Transverse colon (tissue), 4 donors: ENCODE measurements around the gene S100A3. TPM values are rescaled to one million over a fixed set of nuclear protein-coding genes. Genes with fewer than 3 reads are reported as not detected.
A peak's percentile ranks its signal among the peaks of the same experiment; 100 is the strongest.

Experiments used
- DNase-seq: peaks from one replicate; pipeline ENCODE4 v3.0.0-alpha.2; 2019
- H3K27ac ChIP-seq, 4 donors: fragments of 200-600 bp; sonication (generic); 2 replicates each; pipeline ENCODE4 v1.5.1; 2016 to 2018; ENCODE audit warnings: inconsistent platforms in 4 of 4
- H3K27me3 ChIP-seq: fragments of 200-600 bp; sonication (generic); 2 replicates; pipeline ENCODE4 v1.5.1; 2017; ENCODE audit warnings: inconsistent platforms
- H3K36me3 ChIP-seq, 4 donors: fragments of 200-600 bp; sonication (generic); 2 replicates each; pipeline ENCODE4 v1.5.1; 2017 to 2019; ENCODE audit warnings: inconsistent platforms in 4 of 4
- H3K4me1 ChIP-seq, 4 donors: fragments of 200-600 bp; sonication (generic); 2 replicates each; pipeline ENCODE4 v1.5.1; 2017 to 2020; ENCODE audit warnings: inconsistent platforms in 4 of 4
- H3K4me3 ChIP-seq, 4 donors: fragments of 200-600 bp; sonication (generic); 1 replicate in 1 of 4; 2 replicates in 3 of 4; pipeline versions ENCODE4 v1.5.1 to v1.6.1; 2017 to 2019; ENCODE audit warnings: inconsistent platforms in 4 of 4
- H3K9me3 ChIP-seq, 2 donors: fragments of 200-600 bp; sonication (generic); 2 replicates each; pipeline ENCODE4 v1.5.1; 2017 to 2019; ENCODE audit warnings: inconsistent platforms in 2 of 2
- CTCF ChIP-seq, 5 experiments: fragments of 200-600 bp in 3 of 5; fragments of 450-650 bp in 2 of 5; sonication (generic) in 3 of 5; IDR thresholded peaks; 1 replicate in 2 of 5; 2 replicates in 3 of 5; pipeline ENCODE4 v1.5.1; 2016 to 2017; ENCODE audit warnings: antibody characterized with exemption in 5 of 5, inconsistent platforms in 3 of 5, mild to moderate bottlenecking in 2 of 5, moderate library complexity in 1 of 5
- EP300 ChIP-seq: sonication (generic); formaldehyde crosslinking; IDR thresholded peaks from one replicate; pipeline ENCODE4 v1.6.1; 2017; ENCODE audit warnings: antibody characterized with exemption, low read depth
- POLR2A ChIP-seq: fragments of 450-650 bp; IDR thresholded peaks from one replicate; pipeline ENCODE4 v1.6.1; 2016; ENCODE audit warnings: antibody characterized with exemption, mild to moderate bottlenecking, moderate library complexity
- POLR2AphosphoS5 ChIP-seq, 3 donors: sonication (generic); formaldehyde crosslinking; IDR thresholded peaks; one replicate each; pipeline ENCODE4 v1.6.1; 2016; ENCODE audit warnings: antibody characterized with exemption in 3 of 3
- WGBS, 2 donors: methylation state at CpG; one replicate each; pipeline ENCODE4 v1.1.5; 2018; ENCODE audit warnings: low coverage in 1 of 2; 5-methylcytosine and 5-hydroxymethylcytosine counted together
- in situ Hi-C, 4 donors: fragments of 200-750 bp; cut with MboI; loops; one replicate each; pipeline versions ENCODE4 v1.15.0 to v1.15.1; 2017; ENCODE audit warnings: low sequenced_read_pairs in 3 of 4, low pct_ligation_motif_present in 1 of 4, low pct_unique_long_range_greater_than_20kb in 1 of 4
- intact Hi-C: fragments of 100-400 bp; cut with DNase I; formaldehyde crosslinking; loops from one replicate; pipeline ENCODE4 v1.15.1; 2023; ENCODE audit warnings: low total_unique reads
- total RNA-seq, 4 donors: library from RNA; depleted of rRNA; stranded (reverse); fragments of >200 nt; gene quantifications; one replicate each; pipeline ENCODE4 v1.1.0, GENCODE V29; 2016

S100A3 gene
- total RNA-seq, 4 donors from 2014 or later = 0.64 TPM; not detected in 3

DNA sequence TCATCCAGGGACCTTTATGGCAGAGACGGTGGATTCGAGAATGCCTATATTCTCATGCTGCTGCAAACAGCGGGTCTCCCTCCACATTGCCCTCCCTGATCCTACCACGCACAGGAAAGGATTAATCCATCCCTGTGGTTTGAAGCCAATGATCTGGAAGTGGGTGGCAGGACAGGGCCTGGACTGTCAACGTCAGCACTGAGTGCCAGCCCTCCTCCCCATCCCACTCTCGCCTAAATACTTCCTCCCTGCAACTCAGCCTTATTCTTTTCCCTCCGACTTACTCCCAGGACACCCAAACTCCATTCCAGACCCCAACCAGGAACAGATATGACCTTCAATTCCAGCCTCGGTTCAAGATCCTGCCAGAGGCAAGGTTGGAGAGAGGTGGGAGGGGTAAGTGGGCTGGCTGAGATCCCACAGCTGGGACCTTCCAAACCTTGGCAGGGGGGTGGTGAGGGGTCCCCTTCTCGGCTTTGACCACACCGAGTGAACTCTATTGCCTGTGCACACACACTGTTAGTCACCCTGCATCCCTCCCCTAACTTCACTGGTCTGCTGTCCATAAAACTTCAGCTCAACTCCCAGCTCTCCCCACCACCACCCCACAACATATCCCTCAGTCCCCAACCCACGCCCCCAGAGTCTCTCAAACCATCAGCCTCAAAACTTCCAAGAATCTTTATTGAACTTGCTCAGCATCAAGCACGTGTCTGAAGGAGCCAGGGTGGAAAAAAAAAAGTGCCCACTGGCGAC, 5.9 kb downstream of the S100A3 start:
- WGBS, 2 donors = 77 to 100% methylated on average over 1 to 13 of the region's 13 CpGs

DNA sequence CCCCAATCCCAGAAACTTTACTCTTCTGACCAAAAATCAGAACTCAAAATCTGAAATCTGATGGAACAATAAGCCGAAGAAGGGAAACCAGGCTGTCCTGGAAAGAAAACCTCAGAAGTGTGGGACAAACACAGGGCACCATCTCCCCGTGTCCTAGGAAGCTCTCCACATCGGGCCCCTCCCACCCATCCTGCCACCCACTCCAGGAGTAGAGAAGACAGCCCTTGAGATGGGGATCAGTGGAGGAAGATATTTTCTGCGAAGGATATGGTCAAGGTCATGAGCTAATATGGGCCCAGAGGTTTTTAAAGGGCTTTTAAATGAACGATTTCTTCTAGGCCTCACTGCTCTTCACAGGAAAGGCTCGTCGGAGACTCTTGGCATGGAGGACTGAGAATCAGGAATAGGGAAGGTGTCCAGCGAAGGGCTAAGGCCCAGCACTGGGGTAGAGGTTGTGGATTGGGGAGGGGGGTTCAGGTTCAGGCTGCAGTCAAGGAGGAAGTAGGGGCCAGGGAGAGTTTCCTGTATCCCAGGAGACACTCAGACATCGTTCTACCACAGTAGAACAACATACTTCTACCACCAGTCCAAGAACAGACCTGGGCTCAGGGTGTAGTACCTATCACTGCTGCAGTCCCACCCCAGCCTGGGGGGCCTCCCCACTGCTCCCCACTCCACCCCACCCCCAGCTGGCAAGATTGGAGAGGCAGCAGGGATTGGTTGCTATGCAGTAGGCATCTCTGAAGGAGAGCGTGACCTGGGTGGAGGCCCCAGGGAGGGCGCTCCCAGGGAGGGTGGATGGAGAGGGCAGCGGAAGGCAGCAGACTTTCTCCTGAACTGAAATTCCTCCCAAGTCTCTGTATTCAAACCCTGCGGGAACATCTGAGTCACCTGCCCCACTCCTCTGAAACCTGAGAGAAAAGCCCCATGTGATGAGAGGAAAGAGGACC, 7.1 kb downstream of the S100A3 start:
- H3K9me3 ChIP-seq = no peaks in the 10 kb centered on the region
- H3K4me3 ChIP-seq = no peak overlapping the region
- no peaks in the 10 kb centered on the region for H3K27me3 ChIP-seq
- peaks cover 31 to 74% (median 52%) of the 10 kb centered on the region in 4 donors for H3K4me1 ChIP-seq
- TF ChIP-seq CTCF (IDR thresholded peaks at IDR 0.05) (no peak), EP300 (no peak), POLR2A (no peak), POLR2AphosphoS5 (IDR thresholded peaks at IDR 0.05) (no peak)
- in situ Hi-C loops (loop anchor here in 1 of 4 donors (25.0 kb wide), 1 partner anchor 445 kb away; the partner anchor contains the start of genes JTB, RAB13 and RPS27), intact Hi-C loops (no loop called here)
- peak overlapping the region; percentile 16 to 49 (median 33) for H3K27ac ChIP-seq
- no peaks in the 10 kb centered on the region for H3K36me3 ChIP-seq
- DNase-seq = no peak
- 76 to 83% methylated on average over 2 to 12 of the region's 13 CpGs for WGBS, 2 donors

More for the DNA sequence above, 5.9 kb downstream of the S100A3 start:
- peaks cover 34 to 71% (median 46%) of the 10 kb centered on the region in 4 donors for H3K4me1 ChIP-seq
- no peaks in the 10 kb centered on the region for H3K9me3 ChIP-seq
- TF ChIP-seq POLR2A (no peak), POLR2AphosphoS5 (IDR thresholded peaks at IDR 0.05) (no peak), CTCF (IDR thresholded peaks at IDR 0.05) (no peak), EP300 (no peak)
- no peak overlapping the region for H3K4me3 ChIP-seq
- intact Hi-C loops = no loop called here
- H3K27ac ChIP-seq = peak overlapping the region; percentile 84 to 92 (median 90)
- no peaks in the 10 kb centered on the region for H3K36me3 ChIP-seq
- no peak for DNase-seq
- H3K27me3 ChIP-seq = no peaks in the 10 kb centered on the region
- in situ Hi-C loops = loop anchor here in 1 of 4 donors (25.0 kb wide), 1 partner anchor 444 kb away; the partner anchor contains the start of genes JTB, RAB13 and RPS27

DNA sequence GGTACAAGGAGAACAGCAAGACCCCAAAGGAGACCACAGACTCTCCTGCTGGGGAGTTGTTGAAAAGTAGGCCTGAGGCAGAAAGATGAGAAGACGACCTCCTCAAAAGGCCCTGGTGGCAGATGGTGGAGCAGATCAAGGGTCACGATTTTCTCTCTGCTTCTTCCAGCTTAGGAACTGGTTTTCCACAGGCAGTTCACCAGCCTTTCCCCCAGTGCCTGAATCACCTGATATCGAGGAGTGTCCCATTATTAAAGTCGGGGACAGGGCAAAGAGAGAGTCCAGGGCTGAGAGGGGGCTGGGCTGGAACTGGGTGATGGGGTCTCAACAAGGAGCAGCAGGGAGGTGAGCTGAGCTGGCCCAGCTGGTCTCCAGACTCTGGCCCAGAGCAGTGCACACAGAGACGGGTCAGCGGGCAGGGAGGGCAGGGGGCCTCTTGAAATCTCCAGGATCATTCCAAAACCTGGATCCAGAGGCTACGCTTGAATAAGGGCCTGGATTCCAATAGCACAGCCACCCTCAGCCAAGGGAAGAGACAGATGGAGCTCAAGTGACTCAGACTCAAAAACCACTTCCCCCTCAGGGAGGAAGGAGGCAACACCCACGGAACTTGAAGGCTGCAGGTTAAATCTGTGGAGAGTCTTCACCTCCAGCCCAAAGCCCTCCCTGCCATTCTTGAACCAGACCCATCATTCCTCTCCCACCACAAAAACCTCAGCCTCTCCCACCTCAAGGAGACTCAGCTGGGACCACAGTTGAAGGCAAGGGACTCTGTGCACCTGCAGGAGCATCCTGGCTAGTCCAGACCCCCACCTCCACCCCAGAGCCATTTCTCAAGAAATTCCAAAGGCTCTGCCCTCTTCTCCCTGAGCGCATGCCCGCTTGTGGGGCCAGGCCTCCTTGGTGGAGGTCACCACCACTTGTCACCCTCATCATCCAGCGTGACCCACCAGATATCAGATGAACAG, 8.4 kb downstream of the S100A3 start, which contains the start of gene S100A5:
Gene S100A5 (minus strand): TSS at position 541 of the 968 bp plus-strand sequence. CDS start 743 bp downstream, outside the sequence.
- Histone ChIP-seq H3K4me1 (peaks cover 27 to 70% (median 48%) of the 10 kb centered on the region in 4 donors), H3K27me3 (no peaks in the 10 kb centered on the region), H3K9me3 (no peaks in the 10 kb centered on the region), H3K27ac (peak within 1 kb of the TSS; percentile 22 to 49 (median 38)), H3K36me3 (no peaks in the 10 kb centered on the region), H3K4me3 (no peak within 1 kb of the TSS)
- no peak for DNase-seq
- 81% methylated on average over 11 of the region's 11 CpGs; no CpG with 5 or more reads in 1 of the 2 donors for WGBS, 2 donors
- in situ Hi-C loops = loop anchor here in 1 of 4 donors (25.0 kb wide), 1 partner anchor 447 kb away; the partner anchor contains the start of genes JTB, RAB13 and RPS27
- intact Hi-C loops = no loop called here
- TF ChIP-seq POLR2A = no peak
- TF ChIP-seq CTCF (IDR thresholded peaks at IDR 0.05) = no peak
- no peak for TF ChIP-seq POLR2AphosphoS5 (IDR thresholded peaks at IDR 0.05)
- no peak for TF ChIP-seq EP300
